Esophagus muscularis mucosa (tissue), 4 donors: ENCODE results near the gene SCN8A. TPM values are rescaled to one million over a fixed set of nuclear protein-coding genes. Genes with fewer than 3 reads are reported as not detected.

ENCODE experiments used
- DNase-seq: peaks from one replicate; pipeline ENCODE4 v3.0.0-alpha.2; 2017; ENCODE audit errors: extremely low spot score
- H3K27ac ChIP-seq, 4 donors: fragments of 200-600 bp; sonication (generic); replicated peaks in 1 of 4; 1 replicate in 3 of 4; 2 replicates in 1 of 4; pipeline ENCODE4 v1.5.1; 2016 to 2019; ENCODE audit warnings: mild to moderate bottlenecking in 1 of 4
- H3K27me3 ChIP-seq, 4 donors: fragments of 200-600 bp; sonication (generic); one replicate each; pipeline versions ENCODE4 v1.5.1 to v1.6.0; 2016 to 2019
- H3K36me3 ChIP-seq, 4 donors: fragments of 200-600 bp; sonication (generic); one replicate each; pipeline ENCODE4 v1.5.1; 2016 to 2019
- H3K4me1 ChIP-seq, 4 donors: fragments of 200-600 bp; sonication (generic); one replicate each; pipeline ENCODE4 v1.5.1; 2016 to 2019
- H3K4me3 ChIP-seq, 4 donors: fragments of 200-600 bp; sonication (generic); 1 replicate in 2 of 4; 2 replicates in 2 of 4; pipeline ENCODE4 v1.5.1; 2016 to 2019; ENCODE audit warnings: mild to moderate bottlenecking in 4 of 4, moderate library complexity in 1 of 4
- H3K9me3 ChIP-seq, 4 donors: fragments of 200-600 bp; sonication (generic); 1 replicate in 3 of 4; 2 replicates in 1 of 4; pipeline ENCODE4 v1.5.1; 2016 to 2019
- EP300 ChIP-seq: sonication (generic); formaldehyde crosslinking; IDR thresholded peaks from one replicate; pipeline ENCODE4 v1.6.1; 2017; ENCODE audit warnings: antibody characterized with exemption
- POLR2A ChIP-seq: fragments of 450-650 bp; IDR thresholded peaks from one replicate; pipeline ENCODE4 v1.6.1; 2017; ENCODE audit warnings: antibody characterized with exemption, moderate library complexity, mild to moderate bottlenecking, low read depth
- POLR2AphosphoS5 ChIP-seq, 2 donors: sonication (generic); formaldehyde crosslinking; IDR thresholded peaks; one replicate each; pipeline ENCODE4 v1.6.1; 2017; ENCODE audit warnings: antibody characterized with exemption in 2 of 2
- WGBS: methylation state at CpG from one replicate; pipeline ENCODE4 v1.1.5; 2018; 5-methylcytosine and 5-hydroxymethylcytosine counted together
- intact Hi-C: fragments of 100-400 bp; cut with DNase I; formaldehyde crosslinking; loops from one replicate; pipeline ENCODE4 v1.15.1; 2023
- total RNA-seq, 4 donors: library from RNA; depleted of rRNA; stranded (reverse); fragments of >200 nt; gene quantifications; one replicate each; pipeline versions ENCODE4 v1.1.0 to v1.2.1, GENCODE V29; 2016
- TF ChIP-seq, protein P1 (sequence below), 3 experiments: fragments of 200-600 bp in 2 of 3; fragments of 450-650 bp in 1 of 3; sonication (generic) in 2 of 3; IDR thresholded peaks; one replicate each; pipeline ENCODE4 v1.5.1; 2017 to 2019; ENCODE audit warnings: antibody characterized with exemption in 3 of 3, mild to moderate bottlenecking in 2 of 3, moderate library complexity in 1 of 3

SCN8A gene
- total RNA-seq, 4 donors from 2014 or later: 0.26 to 0.42 (median 0.31) TPM

DNA sequence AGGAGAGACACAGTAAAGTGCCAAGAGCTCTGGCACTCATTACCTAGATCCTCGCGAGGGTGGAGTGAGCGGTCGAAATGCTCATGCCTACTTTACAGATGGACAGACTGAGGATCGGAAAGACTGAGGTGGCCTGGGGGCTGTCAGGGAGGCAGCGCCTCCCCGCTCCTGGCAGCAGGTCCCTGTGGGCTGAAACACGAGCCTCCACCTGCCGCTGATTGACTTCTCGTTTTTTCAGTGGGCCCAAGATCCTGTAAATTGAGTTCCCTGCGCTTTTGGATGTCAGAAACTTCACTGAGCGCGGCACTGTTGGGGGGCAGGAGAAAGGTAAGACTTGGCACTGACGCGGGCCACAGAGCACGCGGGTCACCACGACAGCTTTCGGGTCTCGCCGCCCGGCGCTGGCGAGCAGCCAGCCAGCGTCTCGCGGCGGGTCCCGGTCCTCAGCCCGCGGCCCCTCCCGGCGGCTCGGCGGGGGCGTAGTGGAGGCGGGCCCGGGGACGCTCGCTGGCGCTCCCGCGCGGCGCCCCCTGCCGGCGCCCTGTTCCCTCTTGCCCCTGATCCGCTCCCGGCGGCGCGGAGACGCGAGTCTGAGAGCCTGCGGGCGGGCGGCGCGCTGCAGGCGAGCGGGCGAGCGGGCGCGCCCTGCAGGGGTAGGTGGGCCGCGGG is 552 bp upstream of the SCN8A start:
- no peak for DNase-seq
- H3K36me3 ChIP-seq: no peaks in the 10 kb centered on the region
- no peak overlapping the region for H3K27ac ChIP-seq
- no peaks in the 10 kb centered on the region for H3K9me3 ChIP-seq
- peak overlapping the region; percentile 60 to 72 (median 64) for H3K4me3 ChIP-seq
- WGBS: 19% methylated on average over 9 of the region's 67 CpGs
- TF ChIP-seq EP300: no peak
- TF ChIP-seq POLR2A: no peak
- TF ChIP-seq, protein P1, sequence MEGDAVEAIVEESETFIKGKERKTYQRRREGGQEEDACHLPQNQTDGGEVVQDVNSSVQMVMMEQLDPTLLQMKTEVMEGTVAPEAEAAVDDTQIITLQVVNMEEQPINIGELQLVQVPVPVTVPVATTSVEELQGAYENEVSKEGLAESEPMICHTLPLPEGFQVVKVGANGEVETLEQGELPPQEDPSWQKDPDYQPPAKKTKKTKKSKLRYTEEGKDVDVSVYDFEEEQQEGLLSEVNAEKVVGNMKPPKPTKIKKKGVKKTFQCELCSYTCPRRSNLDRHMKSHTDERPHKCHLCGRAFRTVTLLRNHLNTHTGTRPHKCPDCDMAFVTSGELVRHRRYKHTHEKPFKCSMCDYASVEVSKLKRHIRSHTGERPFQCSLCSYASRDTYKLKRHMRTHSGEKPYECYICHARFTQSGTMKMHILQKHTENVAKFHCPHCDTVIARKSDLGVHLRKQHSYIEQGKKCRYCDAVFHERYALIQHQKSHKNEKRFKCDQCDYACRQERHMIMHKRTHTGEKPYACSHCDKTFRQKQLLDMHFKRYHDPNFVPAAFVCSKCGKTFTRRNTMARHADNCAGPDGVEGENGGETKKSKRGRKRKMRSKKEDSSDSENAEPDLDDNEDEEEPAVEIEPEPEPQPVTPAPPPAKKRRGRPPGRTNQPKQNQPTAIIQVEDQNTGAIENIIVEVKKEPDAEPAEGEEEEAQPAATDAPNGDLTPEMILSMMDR (IDR thresholded peaks at IDR 0.05): peak; percentile 24 to 50 (median 30)
- H3K27me3 ChIP-seq: peaks cover 0 to 66% (median 13%) of the 10 kb centered on the region in 4 donors
- peaks cover 4 to 19% (median 16%) of the 10 kb centered on the region in 4 donors for H3K4me1 ChIP-seq
- intact Hi-C loops: no loop called here

DNA sequence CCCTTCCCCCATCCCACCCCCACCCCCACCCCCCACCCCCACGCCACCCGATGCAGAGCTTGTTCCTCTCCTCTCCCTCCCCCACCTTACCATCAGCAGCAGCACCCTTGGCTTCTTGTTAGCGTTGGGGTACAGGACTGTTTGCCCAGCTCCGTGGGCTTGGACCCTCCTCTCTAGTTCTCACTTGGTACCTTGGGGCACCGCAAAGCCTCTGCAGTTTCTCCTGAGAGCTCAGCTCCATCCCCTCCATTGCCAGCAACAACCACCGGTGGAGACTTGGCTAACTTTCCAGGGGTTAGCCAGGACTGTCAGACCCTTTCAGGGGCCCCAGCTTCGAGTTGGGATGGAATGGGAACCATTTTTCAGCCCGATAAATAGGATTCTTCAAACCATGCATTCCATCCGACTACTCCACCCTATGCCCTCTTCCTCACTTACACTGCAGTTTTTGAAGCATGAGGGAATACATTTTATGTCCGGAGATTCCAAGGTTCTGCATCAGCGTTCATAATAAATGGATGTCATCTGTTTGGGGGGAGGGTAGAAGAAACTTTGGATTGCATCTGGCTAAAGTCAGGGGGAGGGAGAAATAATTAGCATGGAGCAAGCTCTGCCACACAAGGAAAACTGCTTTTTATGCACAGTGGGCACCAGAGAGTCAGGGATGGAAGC is 1.1 kb downstream of the SCN8A start:
- H3K27ac ChIP-seq: no peak overlapping the region
- intact Hi-C loops: no loop called here
- peaks cover 0 to 55% (median 13%) of the 10 kb centered on the region in 4 donors for H3K27me3 ChIP-seq
- H3K36me3 ChIP-seq: no peaks in the 10 kb centered on the region
- TF ChIP-seq, protein P1 (IDR thresholded peaks at IDR 0.05): no peak
- TF ChIP-seq POLR2AphosphoS5 (IDR thresholded peaks at IDR 0.05): no peak
- no peaks in the 10 kb centered on the region for H3K9me3 ChIP-seq
- WGBS: 1% methylated on average over 11 of the region's 11 CpGs
- no peak for DNase-seq
- peaks cover 4 to 19% (median 16%) of the 10 kb centered on the region in 4 donors for H3K4me1 ChIP-seq
- H3K4me3 ChIP-seq: no peak overlapping the region

DNA sequence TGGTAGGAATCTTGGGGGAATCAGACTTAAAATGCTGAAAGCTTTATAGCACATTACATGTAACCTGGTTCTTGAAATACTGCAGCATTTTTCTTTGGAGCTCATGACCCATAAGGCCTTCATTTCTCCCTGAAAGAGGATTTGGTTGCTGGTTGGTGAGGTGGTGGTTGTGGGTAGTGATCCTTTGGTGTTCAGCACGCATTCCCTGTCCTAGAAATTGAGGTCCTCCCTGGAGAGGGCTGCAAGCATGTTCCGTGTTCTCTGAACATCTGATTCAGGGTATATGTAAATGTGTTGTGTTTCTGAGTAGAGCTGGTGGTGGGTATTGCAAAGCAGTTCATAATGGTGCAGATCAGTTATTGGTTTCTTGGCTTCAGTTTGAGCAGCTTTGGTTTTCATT is 2.0 kb downstream of the SCN8A start:
- no peak overlapping the region for H3K4me3 ChIP-seq
- H3K27me3 ChIP-seq: peaks cover 0 to 60% (median 13%) of the 10 kb centered on the region in 4 donors
- intact Hi-C loops: no loop called here
- no peak overlapping the region for H3K27ac ChIP-seq
- DNase-seq: no peak
- H3K9me3 ChIP-seq: no peaks in the 10 kb centered on the region
- H3K36me3 ChIP-seq: no peaks in the 10 kb centered on the region
- H3K4me1 ChIP-seq: peaks cover 4 to 19% (median 16%) of the 10 kb centered on the region in 4 donors
- no peak for TF ChIP-seq EP300
- TF ChIP-seq, protein P1 (IDR thresholded peaks at IDR 0.05): no peak
- TF ChIP-seq POLR2A: no peak
- no peak for TF ChIP-seq POLR2AphosphoS5 (IDR thresholded peaks at IDR 0.05)
- WGBS: 72% methylated on average over 2 of the region's 2 CpGs

DNA sequence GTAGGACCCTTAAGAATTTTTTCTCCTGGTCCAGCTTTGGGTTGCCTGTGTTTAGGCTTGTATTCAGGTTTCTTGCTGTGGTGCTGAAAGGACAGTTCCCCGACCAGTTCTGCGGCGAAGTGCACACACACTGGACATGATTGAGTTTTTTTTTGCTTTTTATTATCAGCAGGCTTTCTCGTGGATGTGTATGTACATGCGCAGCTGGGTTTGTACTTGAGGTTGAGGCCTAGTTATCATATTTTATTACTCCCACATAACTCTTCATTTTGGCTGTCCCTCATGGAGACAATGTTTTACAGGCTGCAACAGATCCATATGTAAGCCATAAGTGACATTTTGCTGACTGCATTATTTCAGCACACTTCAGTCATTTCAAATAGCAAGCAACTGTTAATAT is 2.5 kb downstream of the SCN8A start:
- intact Hi-C loops: no loop called here
- H3K4me3 ChIP-seq: no peak overlapping the region

More for the DNA sequence above, 2.5 kb downstream of the SCN8A start:
- peaks cover 0 to 60% (median 13%) of the 10 kb centered on the region in 4 donors for H3K27me3 ChIP-seq
- no peaks in the 10 kb centered on the region for H3K9me3 ChIP-seq
- H3K27ac ChIP-seq: no peak overlapping the region
- peaks cover 4 to 19% (median 16%) of the 10 kb centered on the region in 4 donors for H3K4me1 ChIP-seq
- no peaks in the 10 kb centered on the region for H3K36me3 ChIP-seq
- 10% methylated on average over 5 of the region's 5 CpGs for WGBS
- no peak for DNase-seq
- TF ChIP-seq POLR2A: no peak
- TF ChIP-seq, protein P1 (IDR thresholded peaks at IDR 0.05): no peak
